ENCODE data around the gene KRT82. TPM values are rescaled to one million over a fixed set of nuclear protein-coding genes. Genes with fewer than 3 reads are reported as not detected.

The KRT82 gene
- total RNA-seq, 2 donors from 2014 or later, result not detected

DNA sequence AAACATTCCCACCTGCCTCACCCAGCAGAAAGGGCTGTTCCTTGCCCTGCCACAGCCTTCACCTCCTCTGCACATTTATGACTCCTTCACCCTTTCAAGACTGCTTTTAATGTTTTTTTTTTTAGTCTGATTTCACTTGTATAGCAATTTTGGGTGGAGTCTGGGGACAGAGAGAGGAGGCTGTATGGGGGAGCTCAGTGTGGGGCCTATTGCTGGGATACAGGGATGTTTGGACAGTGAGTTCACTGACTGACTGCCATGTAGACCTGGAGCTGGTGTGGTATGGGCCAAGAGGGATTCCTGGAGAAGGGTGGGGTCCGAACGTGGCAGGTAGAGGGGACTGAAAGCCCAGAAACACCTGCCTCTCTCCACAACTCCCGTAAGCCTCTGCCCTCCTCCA lies 36.9 kb downstream of the KRT82 start:
- peaks cover 25% of the 10 kb centered on the region for H3K27me3 ChIP-seq (ENCODE audit: control insufficient read depth, insufficient read depth, low read length, poor library complexity, severe bottlenecking)
- TF ChIP-seq, protein P1, sequence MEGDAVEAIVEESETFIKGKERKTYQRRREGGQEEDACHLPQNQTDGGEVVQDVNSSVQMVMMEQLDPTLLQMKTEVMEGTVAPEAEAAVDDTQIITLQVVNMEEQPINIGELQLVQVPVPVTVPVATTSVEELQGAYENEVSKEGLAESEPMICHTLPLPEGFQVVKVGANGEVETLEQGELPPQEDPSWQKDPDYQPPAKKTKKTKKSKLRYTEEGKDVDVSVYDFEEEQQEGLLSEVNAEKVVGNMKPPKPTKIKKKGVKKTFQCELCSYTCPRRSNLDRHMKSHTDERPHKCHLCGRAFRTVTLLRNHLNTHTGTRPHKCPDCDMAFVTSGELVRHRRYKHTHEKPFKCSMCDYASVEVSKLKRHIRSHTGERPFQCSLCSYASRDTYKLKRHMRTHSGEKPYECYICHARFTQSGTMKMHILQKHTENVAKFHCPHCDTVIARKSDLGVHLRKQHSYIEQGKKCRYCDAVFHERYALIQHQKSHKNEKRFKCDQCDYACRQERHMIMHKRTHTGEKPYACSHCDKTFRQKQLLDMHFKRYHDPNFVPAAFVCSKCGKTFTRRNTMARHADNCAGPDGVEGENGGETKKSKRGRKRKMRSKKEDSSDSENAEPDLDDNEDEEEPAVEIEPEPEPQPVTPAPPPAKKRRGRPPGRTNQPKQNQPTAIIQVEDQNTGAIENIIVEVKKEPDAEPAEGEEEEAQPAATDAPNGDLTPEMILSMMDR (conservative IDR thresholded peaks at IDR 0.05), result no peak
- no peaks in the 10 kb centered on the region for H3K4me1 Mint-ChIP-seq
- no peak for DNase-seq
- 93% methylated on average over 3 of the region's 3 CpGs; no CpG with 5 or more reads in 1 of the 2 experiments for WGBS, 2 experiments (ENCODE audit: insufficient coverage in 1 of 2, insufficient read length in 1 of 2)
- no peak overlapping the region for H3K9ac ChIP-seq (ENCODE audit: extremely low read depth, low read length, poor library complexity, severe bottlenecking)
- peaks cover 22% of the 10 kb centered on the region for H3K27me3 Mint-ChIP-seq (ENCODE audit: insufficient read depth)
- H3K4me1 ChIP-seq (ENCODE audit: control insufficient read depth, insufficient read depth, low read length), result no peaks in the 10 kb centered on the region
- H3K27ac ChIP-seq (ENCODE audit: low read depth, low read length), result no peak overlapping the region
- no peaks in the 10 kb centered on the region for H3K36me3 Mint-ChIP-seq (ENCODE audit: low read depth)
- no peak overlapping the region for H3K27ac Mint-ChIP-seq
- H3K4me3 ChIP-seq (ENCODE audit: low read length), result no peak overlapping the region
- peaks cover 7% of the 10 kb centered on the region for H3K9me3 ChIP-seq (ENCODE audit: control insufficient read depth, low read length)
- no peaks in the 10 kb centered on the region for H3K9me3 Mint-ChIP-seq
- H3K4me3 Mint-ChIP-seq, result no peak overlapping the region
- H3K36me3 ChIP-seq (ENCODE audit: control insufficient read depth, insufficient read depth, low read length), result no peaks in the 10 kb centered on the region

DNA sequence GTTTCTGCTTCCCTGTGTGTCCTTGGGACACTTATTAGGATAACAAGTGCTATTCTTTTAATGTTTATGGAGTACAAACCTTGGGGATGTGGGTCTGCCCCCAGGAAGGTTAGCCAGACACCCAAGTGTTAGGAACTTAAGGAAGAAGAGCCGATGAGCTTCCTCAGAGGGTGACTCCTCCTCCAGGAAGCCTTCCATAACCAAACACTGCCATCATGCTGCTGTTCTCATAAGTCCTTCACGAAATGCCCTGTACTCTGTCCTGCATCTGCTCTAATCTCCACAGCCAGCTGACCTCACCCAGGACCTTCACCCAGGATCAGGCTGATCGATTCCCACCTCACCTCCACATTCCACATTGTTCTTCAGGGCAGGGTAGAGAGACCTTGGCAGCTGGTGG lies 37.6 kb downstream of the KRT82 start:
- H3K27me3 Mint-ChIP-seq (ENCODE audit: insufficient read depth), result peaks cover 23% of the 10 kb centered on the region
- H3K4me3 ChIP-seq (ENCODE audit: low read length), result no peak overlapping the region
- H3K9me3 Mint-ChIP-seq, result no peaks in the 10 kb centered on the region
- no peak overlapping the region for H3K4me3 Mint-ChIP-seq
- H3K36me3 ChIP-seq (ENCODE audit: control insufficient read depth, insufficient read depth, low read length), result no peaks in the 10 kb centered on the region
- H3K27ac Mint-ChIP-seq, result no peak overlapping the region
- no peak overlapping the region for H3K27ac ChIP-seq (ENCODE audit: low read depth, low read length)
- no peaks in the 10 kb centered on the region for H3K36me3 Mint-ChIP-seq (ENCODE audit: low read depth)
- peaks cover under 1% of the 10 kb centered on the region for H3K9me3 ChIP-seq (ENCODE audit: control insufficient read depth, low read length)
- no peak for DNase-seq
- TF ChIP-seq, protein P1 (conservative IDR thresholded peaks at IDR 0.05), result no peak
- H3K27me3 ChIP-seq (ENCODE audit: control insufficient read depth, insufficient read depth, low read length, poor library complexity, severe bottlenecking), result peaks cover 25% of the 10 kb centered on the region
- H3K9ac ChIP-seq (ENCODE audit: extremely low read depth, low read length, poor library complexity, severe bottlenecking), result no peak overlapping the region
- no peaks in the 10 kb centered on the region for H3K4me1 ChIP-seq (ENCODE audit: control insufficient read depth, insufficient read depth, low read length)
- no peaks in the 10 kb centered on the region for H3K4me1 Mint-ChIP-seq
- 54 to 58% methylated on average over 2 to 3 of the region's 3 CpGs for WGBS, 2 experiments (ENCODE audit: insufficient coverage in 1 of 2, insufficient read length in 1 of 2)

DNA sequence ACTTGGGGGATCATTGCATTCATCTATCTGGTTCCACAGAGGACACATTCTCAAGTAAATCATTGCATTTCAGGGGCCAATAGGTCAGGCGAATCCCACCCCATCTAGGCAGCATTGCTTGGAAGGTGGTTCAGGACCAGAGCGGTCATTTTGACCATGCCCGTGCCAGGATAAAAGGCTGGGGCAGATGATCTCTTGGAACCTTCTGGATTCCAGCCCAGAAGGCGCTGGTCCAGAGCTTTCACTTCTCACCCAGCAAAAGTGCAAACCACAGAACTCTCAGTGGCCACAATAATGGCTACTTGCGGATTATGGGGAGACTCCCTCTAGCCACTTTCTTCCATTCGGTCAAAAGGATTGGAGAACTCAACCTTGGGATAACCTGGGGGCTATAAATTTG lies 38.3 kb downstream of the KRT82 start:
- Histone ChIP-seq H3K27ac (ENCODE audit: low read depth, low read length) (no peak overlapping the region), H3K9ac (ENCODE audit: extremely low read depth, low read length, poor library complexity, severe bottlenecking) (no peak overlapping the region), H3K4me1 (ENCODE audit: control insufficient read depth, insufficient read depth, low read length) (no peaks in the 10 kb centered on the region), H3K9me3 (ENCODE audit: control insufficient read depth, low read length) (no peaks in the 10 kb centered on the region), H3K27me3 (ENCODE audit: control insufficient read depth, insufficient read depth, low read length, poor library complexity, severe bottlenecking) (peaks cover 25% of the 10 kb centered on the region), H3K36me3 (ENCODE audit: control insufficient read depth, insufficient read depth, low read length) (no peaks in the 10 kb centered on the region), H3K4me3 (ENCODE audit: low read length) (no peak overlapping the region)
- H3K4me3 Mint-ChIP-seq, result no peak overlapping the region
- TF ChIP-seq, protein P1 (conservative IDR thresholded peaks at IDR 0.05), result no peak
- H3K27ac Mint-ChIP-seq, result no peak overlapping the region
- no peak for DNase-seq
- H3K36me3 Mint-ChIP-seq (ENCODE audit: low read depth), result no peaks in the 10 kb centered on the region
- peaks cover 26% of the 10 kb centered on the region for H3K27me3 Mint-ChIP-seq (ENCODE audit: insufficient read depth)
- WGBS, 2 experiments (ENCODE audit: insufficient coverage in 1 of 2, insufficient read length in 1 of 2), result 89 to 94% methylated on average over 4 to 6 of the region's 6 CpGs
- no peaks in the 10 kb centered on the region for H3K4me1 Mint-ChIP-seq
- H3K9me3 Mint-ChIP-seq, result no peaks in the 10 kb centered on the region

Measured in endodermal cell (in vitro differentiated cells).